Measurements from ENCODE around the gene NFKB2.

The NFKB2 gene

DNA sequence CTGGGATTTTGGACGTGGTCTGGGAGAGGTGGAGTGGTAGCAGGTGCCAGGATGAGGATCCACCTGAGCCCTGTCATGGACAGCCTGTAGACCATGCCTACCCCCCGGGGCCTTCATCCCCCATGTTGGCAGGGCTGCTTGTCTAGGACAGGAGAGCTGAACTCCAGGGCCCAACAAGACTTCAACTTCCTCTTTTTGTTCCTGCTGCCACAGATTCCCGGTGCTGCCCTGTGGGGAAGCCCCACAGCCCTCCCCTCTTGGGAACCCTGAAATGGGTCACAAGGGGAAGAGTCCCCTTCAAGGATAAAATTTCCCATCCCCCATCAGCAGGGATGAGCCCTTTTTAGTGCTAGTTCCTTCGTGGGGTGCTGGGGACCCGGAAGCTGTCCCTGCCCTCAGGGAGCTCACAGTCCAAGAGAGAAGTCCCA is 38.1 kb downstream of the NFKB2 start:
- H3K4me3 ChIP-seq (ENCODE audit: low read depth, low read length): no peak overlapping the region

DNA sequence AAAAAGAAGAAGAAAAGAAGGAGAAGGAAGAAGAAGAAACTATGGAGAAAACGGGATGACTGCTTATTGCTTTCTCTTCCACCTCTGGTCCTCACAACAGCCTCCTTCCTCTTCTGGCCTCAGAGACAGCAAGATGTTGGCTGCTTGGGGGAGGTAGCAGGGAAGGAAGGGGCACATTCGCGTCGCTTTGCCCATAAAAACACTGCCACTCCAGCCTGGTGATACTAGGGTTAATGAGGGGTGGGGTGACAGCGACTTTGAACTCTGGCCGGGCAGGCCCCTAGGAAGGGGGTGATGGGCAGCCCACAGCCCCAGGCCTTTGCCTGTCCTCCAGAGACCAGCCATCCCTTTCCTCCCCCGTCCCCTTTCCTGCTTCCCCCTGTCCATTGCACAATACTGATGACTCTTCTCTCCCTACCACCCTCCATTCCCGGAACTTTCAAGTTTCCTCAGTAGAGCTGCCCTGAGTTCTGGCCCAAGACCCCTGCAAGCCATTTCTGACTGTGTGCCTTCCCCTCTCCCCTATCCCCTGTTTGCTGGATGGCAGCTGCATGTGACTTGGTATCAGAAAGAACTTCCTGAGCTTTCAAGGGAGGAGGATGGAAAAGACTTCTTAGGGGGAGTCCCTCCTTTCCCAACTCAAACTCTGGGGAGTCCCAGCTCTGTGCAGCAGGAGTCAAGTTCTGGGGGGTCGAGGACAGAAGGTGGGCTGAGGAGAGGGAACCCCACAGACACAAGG is 39.1 kb downstream of the NFKB2 start:
- TF ChIP-seq, protein P1, sequence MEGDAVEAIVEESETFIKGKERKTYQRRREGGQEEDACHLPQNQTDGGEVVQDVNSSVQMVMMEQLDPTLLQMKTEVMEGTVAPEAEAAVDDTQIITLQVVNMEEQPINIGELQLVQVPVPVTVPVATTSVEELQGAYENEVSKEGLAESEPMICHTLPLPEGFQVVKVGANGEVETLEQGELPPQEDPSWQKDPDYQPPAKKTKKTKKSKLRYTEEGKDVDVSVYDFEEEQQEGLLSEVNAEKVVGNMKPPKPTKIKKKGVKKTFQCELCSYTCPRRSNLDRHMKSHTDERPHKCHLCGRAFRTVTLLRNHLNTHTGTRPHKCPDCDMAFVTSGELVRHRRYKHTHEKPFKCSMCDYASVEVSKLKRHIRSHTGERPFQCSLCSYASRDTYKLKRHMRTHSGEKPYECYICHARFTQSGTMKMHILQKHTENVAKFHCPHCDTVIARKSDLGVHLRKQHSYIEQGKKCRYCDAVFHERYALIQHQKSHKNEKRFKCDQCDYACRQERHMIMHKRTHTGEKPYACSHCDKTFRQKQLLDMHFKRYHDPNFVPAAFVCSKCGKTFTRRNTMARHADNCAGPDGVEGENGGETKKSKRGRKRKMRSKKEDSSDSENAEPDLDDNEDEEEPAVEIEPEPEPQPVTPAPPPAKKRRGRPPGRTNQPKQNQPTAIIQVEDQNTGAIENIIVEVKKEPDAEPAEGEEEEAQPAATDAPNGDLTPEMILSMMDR (IDR thresholded peaks at IDR 0.05; ENCODE audit: low read depth, low read length): no peak
- H3K4me3 ChIP-seq (ENCODE audit: low read depth, low read length): no peak overlapping the region

More for the DNA sequence above, 38.1 kb downstream of the NFKB2 start:
- TF ChIP-seq, protein P1 (IDR thresholded peaks at IDR 0.05; ENCODE audit: low read depth, low read length): no peak

DNA sequence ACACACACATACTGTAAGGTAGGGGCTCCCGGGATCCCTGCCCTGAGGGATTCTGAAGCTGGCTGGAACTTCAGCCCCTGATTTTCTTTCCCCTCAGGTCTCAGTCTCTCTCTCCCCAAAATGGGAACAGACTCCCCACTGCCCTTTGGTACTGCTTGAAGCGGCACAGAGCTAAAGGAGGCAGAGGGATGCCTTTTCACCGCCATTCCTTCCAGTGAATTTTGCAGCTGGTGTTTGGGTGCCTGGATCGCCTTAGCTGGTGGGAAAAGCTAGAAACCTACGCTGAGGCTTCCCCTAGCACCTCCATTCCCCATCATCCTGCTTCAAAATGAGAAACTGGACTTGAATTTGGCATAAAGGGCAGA is 39.6 kb downstream of the NFKB2 start:
- TF ChIP-seq, protein P1 (IDR thresholded peaks at IDR 0.05; ENCODE audit: low read depth, low read length): no peak
- H3K4me3 ChIP-seq (ENCODE audit: low read depth, low read length): no peak overlapping the region

DNA sequence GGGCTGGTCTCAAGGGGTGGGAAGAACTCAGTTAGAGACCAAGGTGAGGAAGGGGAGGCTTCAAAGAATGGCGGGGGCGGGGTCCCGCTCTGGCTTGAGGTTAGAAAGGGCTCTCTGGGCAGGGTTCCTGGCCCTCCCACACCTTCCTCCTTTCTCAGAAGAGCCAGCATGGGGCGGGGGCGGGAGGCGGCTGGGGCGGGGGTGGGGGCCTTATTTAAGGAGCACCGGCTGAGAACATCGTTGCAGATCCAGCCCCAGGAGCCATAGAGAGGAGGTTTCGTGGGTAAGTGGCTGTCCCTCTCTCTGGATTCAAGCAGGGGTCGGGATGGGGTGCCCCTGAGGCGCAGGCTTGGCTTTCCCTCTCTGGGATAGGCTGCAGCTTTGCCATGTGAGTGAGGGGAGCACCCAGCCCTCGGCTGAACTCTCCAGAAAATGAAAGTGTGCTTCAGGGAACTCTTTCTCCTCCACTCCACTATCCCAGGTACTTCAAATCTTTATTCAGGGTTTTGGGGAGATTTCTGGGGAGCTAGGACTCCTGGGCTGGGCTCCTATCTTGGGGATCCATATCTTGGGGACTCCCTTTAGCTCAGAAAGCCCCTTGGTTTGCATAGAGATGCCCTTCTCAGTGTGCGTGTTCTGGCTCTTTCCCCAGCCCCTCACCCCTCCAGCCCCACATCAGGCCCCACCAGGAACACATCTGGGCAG is 40.2 kb downstream of the NFKB2 start:
- no peak overlapping the region; the same call in 1 of the 2 replicates for H3K4me3 ChIP-seq (ENCODE audit: low read depth, low read length)
- TF ChIP-seq, protein P1 (IDR thresholded peaks at IDR 0.05; ENCODE audit: low read depth, low read length): no peak

DNA sequence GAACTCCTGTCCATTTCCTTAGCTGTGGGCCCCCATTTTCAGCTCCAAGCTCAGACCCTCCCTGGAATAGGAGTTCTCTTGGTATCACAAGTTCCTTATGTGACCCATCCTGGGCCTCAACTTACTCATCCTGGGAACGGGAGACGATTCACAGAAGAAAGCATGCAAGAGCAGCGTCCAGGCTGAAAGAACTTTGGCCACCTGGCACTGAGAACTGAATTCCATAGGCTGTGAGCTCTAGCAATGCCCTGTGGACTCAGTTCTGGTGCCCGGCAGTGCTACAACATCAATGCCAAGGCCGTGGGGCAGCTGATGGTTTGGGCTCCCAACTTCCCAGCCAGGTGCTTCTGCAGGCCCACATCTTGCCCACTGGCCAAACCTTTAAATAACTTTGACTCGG is 40.8 kb downstream of the NFKB2 start:
- H3K4me3 ChIP-seq (ENCODE audit: low read depth, low read length): no peak overlapping the region
- TF ChIP-seq, protein P1 (IDR thresholded peaks at IDR 0.05; ENCODE audit: low read depth, low read length): no peak

DNA sequence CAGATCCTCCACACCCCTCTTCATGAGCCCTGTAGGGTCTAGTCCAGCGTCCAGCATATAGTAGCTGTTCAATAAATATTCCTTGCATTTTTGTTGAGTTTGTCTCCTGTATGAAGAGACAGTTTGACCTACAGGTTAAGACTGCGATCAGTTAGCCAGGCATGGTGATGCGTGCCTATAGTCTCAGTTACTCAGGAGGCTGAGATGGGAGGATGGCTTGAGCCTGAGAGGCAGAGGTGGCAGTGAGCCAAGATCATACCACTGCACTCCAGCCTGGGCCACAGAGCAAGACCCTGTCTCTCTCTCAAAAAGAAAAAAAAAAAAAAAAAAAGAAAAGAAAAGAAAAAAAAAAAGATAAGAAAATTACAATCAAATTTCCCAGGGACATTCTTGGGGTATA is 42.0 kb downstream of the NFKB2 start:
- TF ChIP-seq, protein P1 (IDR thresholded peaks at IDR 0.05; ENCODE audit: low read depth, low read length): no peak
- no peak overlapping the region for H3K4me3 ChIP-seq (ENCODE audit: low read depth, low read length)

DNA sequence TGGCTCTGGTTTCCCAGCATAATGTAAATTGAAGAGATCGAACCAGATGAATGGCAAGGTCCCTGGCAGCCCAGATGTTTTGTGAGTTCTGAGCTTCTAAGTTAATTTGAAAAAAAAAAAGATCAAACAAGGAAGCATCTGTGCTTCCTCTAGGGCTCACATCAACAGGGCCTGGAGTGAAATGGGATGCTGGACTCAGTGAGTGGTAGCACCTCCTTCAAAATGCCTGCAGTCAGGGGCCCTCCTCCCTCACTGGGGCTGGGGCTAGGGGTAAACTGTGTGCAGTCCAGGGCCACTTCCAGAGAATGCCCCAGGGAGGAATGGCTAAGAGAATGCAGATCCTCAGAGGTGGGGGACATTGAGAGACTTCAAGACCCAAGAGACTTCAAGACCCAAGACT is 42.9 kb downstream of the NFKB2 start:
- no peak overlapping the region for H3K4me3 ChIP-seq (ENCODE audit: low read depth, low read length)
- TF ChIP-seq, protein P1 (IDR thresholded peaks at IDR 0.05; ENCODE audit: low read depth, low read length): no peak

Data from WI38 (cell line).